HUES48 (cell line): ENCODE data around the gene NDUFA6.
"Not testable (repeated sequence)": the region's sequence is repeated elsewhere in the genome, so short reads cannot be mapped to it uniquely, and the experiment has no call there.

Experiments used
- H3K27ac ChIP-seq: one replicate; pipeline ENCODE4 v1.7.0; 2013; ENCODE audit warnings: low read depth, low read length, inconsistent platforms
- H3K27me3 ChIP-seq: 2 replicates; pipeline ENCODE4 v1.6.1; 2013; ENCODE audit warnings: mild to moderate bottlenecking, low read length; ENCODE audit not compliant: control insufficient read depth, insufficient read depth
- H3K36me3 ChIP-seq: 2 replicates; pipeline ENCODE4 v1.6.1; 2013; ENCODE audit warnings: low read length; ENCODE audit not compliant: control insufficient read depth, insufficient read depth
- H3K4me1 ChIP-seq: 2 replicates; pipeline ENCODE4 v1.6.1; 2013; ENCODE audit warnings: mild to moderate bottlenecking, low read length; ENCODE audit not compliant: control insufficient read depth, insufficient read depth
- H3K4me3 ChIP-seq: 2 replicates; pipeline ENCODE4 v1.5.1; 2013; ENCODE audit warnings: mild to moderate bottlenecking, low read depth, low read length
- H3K9ac ChIP-seq: 2 replicates; pipeline ENCODE4 v1.6.1; 2013; ENCODE audit warnings: mild to moderate bottlenecking, low read depth, low read length, moderate library complexity
- H3K9me3 ChIP-seq: 2 replicates; pipeline ENCODE4 v1.6.1; 2013; ENCODE audit warnings: low read length; ENCODE audit not compliant: control insufficient read depth, insufficient read depth

Gene NDUFA6

GRCh38 chr22:42130182-42130581, 39.6 kb upstream of the NDUFA6 start:
- not testable (repeated sequence) for H3K9me3 ChIP-seq, H3K9ac ChIP-seq, H3K4me3 ChIP-seq, H3K4me1 ChIP-seq, H3K36me3 ChIP-seq, H3K27ac ChIP-seq
- peaks cover 10% of the 10 kb centered on the region; the same call in 1 of the 2 replicates for H3K27me3 ChIP-seq

DNA sequence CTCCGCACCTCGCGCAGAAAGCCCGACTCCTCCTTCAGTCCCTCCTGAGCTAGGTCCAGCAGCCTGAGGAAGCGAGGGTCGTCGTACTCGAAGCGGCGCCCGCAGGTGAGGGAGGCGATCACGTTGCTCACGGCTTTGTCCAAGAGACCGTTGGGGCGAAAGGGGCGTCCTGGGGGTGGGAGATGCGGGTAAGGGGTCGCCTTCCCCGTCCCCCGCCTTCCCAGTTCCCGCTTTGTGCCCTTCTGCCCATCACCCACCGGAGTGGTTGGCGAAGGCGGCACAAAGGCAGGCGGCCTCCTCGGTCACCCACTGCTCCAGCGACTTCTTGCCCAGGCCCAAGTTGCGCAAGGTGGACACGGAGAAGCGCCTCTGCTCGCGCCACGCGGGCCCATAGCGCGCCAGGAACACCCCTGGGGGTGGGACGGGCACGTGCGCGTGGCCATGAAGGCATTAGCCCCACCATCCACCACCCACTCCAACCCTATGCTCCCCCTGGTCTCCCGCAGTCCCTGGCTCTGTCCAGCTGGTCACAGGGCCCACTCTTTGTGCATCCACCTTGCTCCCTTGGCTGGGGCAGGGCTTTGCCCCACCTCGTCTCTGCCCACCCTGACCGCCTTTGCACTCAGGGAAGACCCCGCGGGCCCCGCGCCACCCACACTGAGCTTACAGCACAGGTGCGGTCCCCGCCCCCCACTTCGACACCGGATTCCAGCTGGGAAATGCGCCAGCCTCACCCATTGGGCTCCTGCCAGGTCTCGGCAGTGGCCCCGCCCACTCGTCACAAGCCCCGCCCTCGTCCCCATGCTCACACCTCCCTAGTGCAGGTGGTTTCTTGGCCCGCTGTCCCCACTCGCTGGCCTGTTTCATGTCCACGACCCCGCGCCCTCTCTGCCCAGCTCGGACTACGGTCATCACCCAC, 38.5 kb upstream of the NDUFA6 start:
- not testable (repeated sequence) for H3K4me1 ChIP-seq, H3K27ac ChIP-seq, H3K36me3 ChIP-seq, H3K9ac ChIP-seq, H3K4me3 ChIP-seq, H3K9me3 ChIP-seq, H3K27me3 ChIP-seq

DNA sequence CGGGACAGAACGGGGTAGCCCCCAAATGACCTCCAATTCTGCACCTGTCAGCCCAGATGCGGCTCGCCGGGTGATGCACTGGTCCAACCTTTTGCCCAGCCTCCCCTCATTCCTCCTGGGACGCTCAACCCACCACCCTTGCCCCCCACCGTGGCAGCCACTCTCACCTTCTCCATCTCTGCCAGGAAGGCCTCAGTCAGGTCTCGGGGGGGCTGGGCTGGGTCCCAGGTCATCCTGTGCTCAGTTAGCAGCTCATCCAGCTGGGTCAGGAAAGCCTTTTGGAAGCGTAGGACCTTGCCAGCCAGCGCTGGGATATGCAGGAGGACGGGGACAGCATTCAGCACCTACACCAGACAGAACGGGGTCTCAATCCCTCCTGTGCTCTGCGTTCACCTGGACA, 37.4 kb upstream of the NDUFA6 start:
- not testable (repeated sequence) for H3K4me1 ChIP-seq, H3K36me3 ChIP-seq, H3K4me3 ChIP-seq, H3K27ac ChIP-seq, H3K9ac ChIP-seq, H3K9me3 ChIP-seq, H3K27me3 ChIP-seq

GRCh38 chr22:42127606-42128005, 37.0 kb upstream of the NDUFA6 start:
- H3K36me3 ChIP-seq, result no peaks in the 10 kb centered on the region
- no peak overlapping the region for H3K27ac ChIP-seq

GRCh38 chr22:42123529-42123928, 33.0 kb upstream of the NDUFA6 start:
- H3K9me3 ChIP-seq, H3K27me3 ChIP-seq, H3K27ac ChIP-seq, H3K4me3 ChIP-seq, H3K36me3 ChIP-seq, H3K4me1 ChIP-seq, H3K9ac ChIP-seq: not testable (repeated sequence)

More at GRCh38 chr22:42127606-42128005, 37.0 kb upstream of the NDUFA6 start:
- H3K4me3 ChIP-seq, result no peak overlapping the region
- H3K27me3 ChIP-seq, result no peaks in the 10 kb centered on the region
- H3K9ac ChIP-seq, result no peak overlapping the region
- H3K9me3 ChIP-seq, result no peaks in the 10 kb centered on the region
- H3K4me1 ChIP-seq, result no peaks in the 10 kb centered on the region

GRCh38 chr22:42120231-42121021, 29.9 kb upstream of the NDUFA6 start:
- not testable (repeated sequence) for H3K27ac ChIP-seq, H3K9me3 ChIP-seq, H3K27me3 ChIP-seq, H3K9ac ChIP-seq, H3K4me3 ChIP-seq, H3K4me1 ChIP-seq, H3K36me3 ChIP-seq

GRCh38 chr22:42116848-42117424, 26.4 kb upstream of the NDUFA6 start:
- Histone ChIP-seq H3K4me1 (no peaks in the 10 kb centered on the region; the same call in 1 of the 2 replicates), H3K27me3 (no peaks in the 10 kb centered on the region), H3K4me3 (no peak overlapping the region), H3K36me3 (no peaks in the 10 kb centered on the region), H3K9me3 (peaks cover 5% of the 10 kb centered on the region; the same call in 1 of the 2 replicates), H3K9ac (no peak overlapping the region), H3K27ac (no peak overlapping the region)

GRCh38 chr22:42115420-42115830, 24.9 kb upstream of the NDUFA6 start:
- not testable (repeated sequence) for H3K4me1 ChIP-seq, H3K4me3 ChIP-seq, H3K9ac ChIP-seq, H3K9me3 ChIP-seq, H3K36me3 ChIP-seq, H3K27ac ChIP-seq, H3K27me3 ChIP-seq

GRCh38 chr22:42114721-42115120, 24.1 kb upstream of the NDUFA6 start:
- Histone ChIP-seq H3K4me1 (no peaks in the 10 kb centered on the region; the same call in 1 of the 2 replicates), H3K9me3 (peaks cover 5% of the 10 kb centered on the region; the same call in 1 of the 2 replicates), H3K4me3 (no peak overlapping the region), H3K27ac (no peak overlapping the region), H3K9ac (no peak overlapping the region), H3K27me3 (no peaks in the 10 kb centered on the region; the same call in 1 of the 2 replicates), H3K36me3 (no peaks in the 10 kb centered on the region)

GRCh38 chr22:42112793-42113192, 22.2 kb upstream of the NDUFA6 start:
- H3K9me3 ChIP-seq, H3K9ac ChIP-seq, H3K36me3 ChIP-seq, H3K27ac ChIP-seq, H3K4me3 ChIP-seq, H3K27me3 ChIP-seq, H3K4me1 ChIP-seq: not testable (repeated sequence)

GRCh38 chr22:42111798-42112197, 21.2 kb upstream of the NDUFA6 start:
- Histone ChIP-seq H3K9me3 (peaks cover 5% of the 10 kb centered on the region; the same call in 1 of the 2 replicates), H3K4me3 (no peak overlapping the region), H3K9ac (no peak overlapping the region), H3K27me3 (no peaks in the 10 kb centered on the region; the same call in 1 of the 2 replicates), H3K36me3 (no peaks in the 10 kb centered on the region), H3K4me1 (no peaks in the 10 kb centered on the region; the same call in 1 of the 2 replicates), H3K27ac (no peak overlapping the region)
